Transverse colon (tissue), 4 donors: ENCODE results near the gene PPFIBP2. TPM values are rescaled to one million over a fixed set of nuclear protein-coding genes. Genes with fewer than 3 reads are reported as not detected.
A peak's percentile ranks its signal among the peaks of the same experiment; 100 is the strongest.

Source experiments
- DNase-seq: peaks from one replicate; pipeline ENCODE4 v3.0.0-alpha.2; 2019
- H3K27ac ChIP-seq, 4 donors: fragments of 200-600 bp; sonication (generic); 2 replicates each; pipeline ENCODE4 v1.5.1; 2016 to 2018; ENCODE audit warnings: inconsistent platforms in 4 of 4
- H3K27me3 ChIP-seq: fragments of 200-600 bp; sonication (generic); 2 replicates; pipeline ENCODE4 v1.5.1; 2017; ENCODE audit warnings: inconsistent platforms
- H3K36me3 ChIP-seq, 4 donors: fragments of 200-600 bp; sonication (generic); 2 replicates each; pipeline ENCODE4 v1.5.1; 2017 to 2019; ENCODE audit warnings: inconsistent platforms in 4 of 4
- H3K4me1 ChIP-seq, 4 donors: fragments of 200-600 bp; sonication (generic); 2 replicates each; pipeline ENCODE4 v1.5.1; 2017 to 2020; ENCODE audit warnings: inconsistent platforms in 4 of 4
- H3K4me3 ChIP-seq, 4 donors: fragments of 200-600 bp; sonication (generic); 1 replicate in 1 of 4; 2 replicates in 3 of 4; pipeline versions ENCODE4 v1.5.1 to v1.6.1; 2017 to 2019; ENCODE audit warnings: inconsistent platforms in 4 of 4
- H3K9me3 ChIP-seq, 2 donors: fragments of 200-600 bp; sonication (generic); 2 replicates each; pipeline ENCODE4 v1.5.1; 2017 to 2019; ENCODE audit warnings: inconsistent platforms in 2 of 2
- CTCF ChIP-seq, 5 experiments: fragments of 200-600 bp in 3 of 5; fragments of 450-650 bp in 2 of 5; sonication (generic) in 3 of 5; IDR thresholded peaks; 1 replicate in 2 of 5; 2 replicates in 3 of 5; pipeline ENCODE4 v1.5.1; 2016 to 2017; ENCODE audit warnings: antibody characterized with exemption in 5 of 5, inconsistent platforms in 3 of 5, mild to moderate bottlenecking in 2 of 5, moderate library complexity in 1 of 5
- EP300 ChIP-seq: sonication (generic); formaldehyde crosslinking; IDR thresholded peaks from one replicate; pipeline ENCODE4 v1.6.1; 2017; ENCODE audit warnings: antibody characterized with exemption, low read depth
- POLR2A ChIP-seq: fragments of 450-650 bp; IDR thresholded peaks from one replicate; pipeline ENCODE4 v1.6.1; 2016; ENCODE audit warnings: antibody characterized with exemption, mild to moderate bottlenecking, moderate library complexity
- POLR2AphosphoS5 ChIP-seq, 3 donors: sonication (generic); formaldehyde crosslinking; IDR thresholded peaks; one replicate each; pipeline ENCODE4 v1.6.1; 2016; ENCODE audit warnings: antibody characterized with exemption in 3 of 3
- WGBS, 2 donors: methylation state at CpG; one replicate each; pipeline ENCODE4 v1.1.5; 2018; ENCODE audit warnings: low coverage in 1 of 2; 5-methylcytosine and 5-hydroxymethylcytosine counted together
- in situ Hi-C, 4 donors: fragments of 200-750 bp; cut with MboI; loops; one replicate each; pipeline versions ENCODE4 v1.15.0 to v1.15.1; 2017; ENCODE audit warnings: low sequenced_read_pairs in 3 of 4, low pct_ligation_motif_present in 1 of 4, low pct_unique_long_range_greater_than_20kb in 1 of 4
- intact Hi-C: fragments of 100-400 bp; cut with DNase I; formaldehyde crosslinking; loops from one replicate; pipeline ENCODE4 v1.15.1; 2023; ENCODE audit warnings: low total_unique reads
- total RNA-seq, 4 donors: library from RNA; depleted of rRNA; stranded (reverse); fragments of >200 nt; gene quantifications; one replicate each; pipeline ENCODE4 v1.1.0, GENCODE V29; 2016

Gene PPFIBP2
- total RNA-seq, 4 donors from 2014 or later = 36.0 to 257 (median 83.3) TPM

DNA sequence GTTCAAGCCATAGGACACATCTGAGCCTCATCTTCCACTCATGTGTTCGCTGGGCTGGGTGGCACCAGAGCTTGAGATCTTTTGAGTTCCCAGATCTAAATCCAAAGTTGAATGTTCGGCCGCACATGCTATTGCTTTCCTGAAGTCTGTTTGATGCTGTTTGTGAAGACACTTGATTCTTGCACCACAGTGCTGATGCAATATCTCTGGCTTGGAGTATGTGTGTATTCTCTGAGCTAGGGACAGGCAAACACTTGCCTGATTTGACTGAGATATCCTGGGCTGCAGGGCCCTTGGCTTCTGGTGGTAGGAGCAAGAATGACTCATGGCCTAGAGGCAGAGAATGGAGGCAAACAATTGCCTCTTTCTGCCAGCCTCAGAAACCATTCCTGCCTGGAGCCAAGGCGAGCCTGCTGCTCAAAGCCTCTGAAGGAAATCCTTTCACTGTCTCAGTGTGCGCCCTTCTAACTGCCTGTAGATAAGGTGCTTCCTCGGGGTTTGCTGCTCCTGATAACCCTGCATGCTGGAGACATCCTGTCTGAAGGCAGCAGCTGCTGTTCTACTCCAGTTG is 86.5 kb downstream of the PPFIBP2 start:
- intact Hi-C loops (no loop called here), in situ Hi-C loops (no loop called here)
- no peaks in the 10 kb centered on the region for H3K36me3 ChIP-seq
- 50 to 74% methylated on average over 1 to 6 of the region's 6 CpGs for WGBS, 2 donors
- no peaks in the 10 kb centered on the region for H3K27me3 ChIP-seq
- peak overlapping the region in 3 of 4 donors; percentile 23 to 27 (median 25) for H3K27ac ChIP-seq
- TF ChIP-seq EP300 (no peak), POLR2AphosphoS5 (IDR thresholded peaks at IDR 0.05) (peak in 1 of 3 donors; percentile 38)
- H3K9me3 ChIP-seq = no peaks in the 10 kb centered on the region
- H3K4me1 ChIP-seq = peaks cover 5 to 46% (median 35%) of the 10 kb centered on the region in 4 donors
- peak; percentile 21 for DNase-seq
- H3K4me3 ChIP-seq = no peak overlapping the region

- Histone ChIP-seq H3K36me3 (no peaks in the 10 kb centered on the region), H3K4me3 (no peak overlapping the region), H3K4me1 (peaks cover 0 to 52% (median 31%) of the 10 kb centered on the region in 4 donors), H3K9me3 (no peaks in the 10 kb centered on the region), H3K27me3 (no peaks in the 10 kb centered on the region), H3K27ac (peak overlapping the region; percentile 74 to 85 (median 82))
- intact Hi-C loops = no loop called here
- DNase-seq = no peak
- TF ChIP-seq POLR2AphosphoS5 (IDR thresholded peaks at IDR 0.05) (no peak), EP300 (no peak), CTCF (IDR thresholded peaks at IDR 0.05) (no peak), POLR2A (no peak)
- in situ Hi-C loops = no loop called here
- WGBS, 2 donors = 81% methylated on average over 3 to 4 of the region's 4 CpGs
Measured at GRCh38 chr11:7603031-7603781, 89.4 kb downstream of the PPFIBP2 start.

GRCh38 chr11:7604331-7604955 is 90.6 kb downstream of the PPFIBP2 start:
- WGBS, 2 donors = 20 to 50% methylated on average over 1 to 3 of the region's 3 CpGs
- TF ChIP-seq POLR2A (no peak), EP300 (no peak), POLR2AphosphoS5 (IDR thresholded peaks at IDR 0.05) (no peak), CTCF (IDR thresholded peaks at IDR 0.05) (no peak)
- in situ Hi-C loops = no loop called here
- DNase-seq = peak; percentile 60
- Histone ChIP-seq H3K27ac (peak overlapping the region; percentile 74 to 85 (median 82)), H3K9me3 (no peaks in the 10 kb centered on the region), H3K4me3 (no peak overlapping the region), H3K36me3 (no peaks in the 10 kb centered on the region), H3K4me1 (peaks cover 0 to 47% (median 26%) of the 10 kb centered on the region in 4 donors), H3K27me3 (no peaks in the 10 kb centered on the region)
- intact Hi-C loops = no loop called here

DNA sequence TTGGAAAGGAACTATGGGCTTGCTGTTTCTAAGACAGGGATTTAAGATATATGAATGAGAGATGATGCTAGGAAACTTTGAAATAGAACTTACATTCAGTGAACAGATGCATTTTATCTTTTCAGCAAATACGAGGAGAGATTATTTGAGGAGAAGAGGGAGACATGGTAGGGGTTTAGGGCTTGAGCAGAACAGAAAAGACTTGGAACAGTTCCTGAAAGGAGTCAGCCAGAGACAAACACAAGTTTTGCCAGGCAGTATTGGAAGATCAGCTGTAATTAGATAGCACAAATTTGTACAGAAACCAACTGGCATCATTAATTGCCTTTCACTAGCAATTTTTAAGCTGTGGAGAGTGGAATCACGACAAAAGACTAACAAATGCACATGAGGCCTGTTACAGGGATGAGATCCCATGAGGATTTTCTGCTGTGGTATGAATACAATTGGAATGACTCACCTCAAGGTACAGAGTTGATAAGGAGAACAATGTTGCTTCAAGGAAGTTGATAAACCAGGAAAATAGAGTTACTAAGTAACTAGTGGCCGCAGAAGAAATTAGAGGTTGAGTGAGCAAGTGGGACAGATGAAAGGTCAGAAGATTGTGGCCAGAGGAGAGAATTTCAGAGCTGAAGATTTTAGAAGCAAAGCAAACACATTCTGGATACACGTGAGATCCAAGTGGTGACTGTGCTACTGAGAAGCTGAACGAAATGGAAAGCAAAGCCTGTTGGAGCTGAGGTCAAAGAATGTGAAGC is 91.6 kb downstream of the PPFIBP2 start:
- WGBS, 2 donors = 36 to 46% methylated on average over 4 to 5 of the region's 5 CpGs
- Histone ChIP-seq H3K27me3 (no peaks in the 10 kb centered on the region), H3K4me1 (peaks cover 0 to 43% (median 25%) of the 10 kb centered on the region in 4 donors), H3K27ac (peak overlapping the region; percentile 74 to 85 (median 82)), H3K4me3 (peak overlapping the region in 3 of 4 donors; percentile 1 to 37 (median 11)), H3K9me3 (no peaks in the 10 kb centered on the region), H3K36me3 (peaks cover 0 to 4% (median under 1%) of the 10 kb centered on the region in 4 donors)
- intact Hi-C loops (no loop called here), in situ Hi-C loops (no loop called here)
- TF ChIP-seq EP300 = no peak
- TF ChIP-seq POLR2AphosphoS5 (IDR thresholded peaks at IDR 0.05) = peak; percentile 10 to 69 (median 52)
- peak; percentile 64 for TF ChIP-seq POLR2A
- DNase-seq = no peak
